ENCODE data around the gene RERE.

Gene RERE

DNA sequence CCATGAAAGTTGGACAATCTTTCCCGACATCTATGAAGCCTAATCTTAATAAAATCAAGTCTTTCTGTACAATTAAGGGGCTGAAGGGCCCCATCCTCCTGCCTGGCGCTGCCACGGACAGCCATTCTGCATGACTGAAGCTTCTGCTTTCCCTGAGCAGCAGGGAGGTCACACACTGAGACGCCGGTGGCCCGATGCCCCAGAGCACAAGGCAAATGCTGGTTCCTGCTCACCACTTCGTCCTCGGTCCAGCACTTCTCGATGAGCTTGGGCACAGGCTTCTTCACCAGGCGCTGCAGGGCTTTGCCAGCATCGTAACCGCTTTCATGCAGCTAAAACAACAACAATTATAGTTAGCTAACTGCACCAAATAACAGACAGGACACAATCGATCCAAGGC, 351.7 kb downstream of the RERE start:
- DNase-seq (no peak), ATAC-seq (ENCODE audit: insufficient read depth, low read depth) (no peak)
- H3K36me3 ChIP-seq (ENCODE audit: insufficient read depth, low read length): peaks cover 2% of the 10 kb centered on the region; the same call in 1 of the 2 replicates
- no peak overlapping the region for H3K9ac ChIP-seq (ENCODE audit: low read depth, low read length)
- 0 out of 2 replicates have a peak, but pooled peaks cover 3% of the 10 kb centered on the region for H4K20me1 ChIP-seq (ENCODE audit: insufficient read depth, low read length)
- H3K9me3 ChIP-seq (ENCODE audit: insufficient read depth, low read length, severe bottlenecking): no peaks in the 10 kb centered on the region
- TF ChIP-seq EZH2 (IDR thresholded peaks at IDR 0.05; ENCODE audit: borderline replicate concordance, low read depth, low read length, severe bottlenecking) (no peak), CTCF (IDR thresholded peaks at IDR 0.05; ENCODE audit: borderline replicate concordance, extremely low read depth, low read length, poor library complexity, severe bottlenecking) (no peak)
- no peak overlapping the region for H2AFZ ChIP-seq (ENCODE audit: low read depth, low read length)
- H3K27me3 ChIP-seq (ENCODE audit: insufficient read depth, low read length, poor library complexity): no peaks in the 10 kb centered on the region
- H3K4me3 ChIP-seq (ENCODE audit: low read depth in 1 of 2, low read length in 2 of 2): no peak overlapping the region
- no peak overlapping the region for H3K27ac ChIP-seq (ENCODE audit: low read length)
- no peak overlapping the region for H3K4me2 ChIP-seq (ENCODE audit: insufficient read depth, low read length)
- no peaks in the 10 kb centered on the region for H3K4me1 ChIP-seq (ENCODE audit: insufficient read depth, low read length)
- no peaks in the 10 kb centered on the region for H3K79me2 ChIP-seq (ENCODE audit: insufficient read depth, low read length)

DNA sequence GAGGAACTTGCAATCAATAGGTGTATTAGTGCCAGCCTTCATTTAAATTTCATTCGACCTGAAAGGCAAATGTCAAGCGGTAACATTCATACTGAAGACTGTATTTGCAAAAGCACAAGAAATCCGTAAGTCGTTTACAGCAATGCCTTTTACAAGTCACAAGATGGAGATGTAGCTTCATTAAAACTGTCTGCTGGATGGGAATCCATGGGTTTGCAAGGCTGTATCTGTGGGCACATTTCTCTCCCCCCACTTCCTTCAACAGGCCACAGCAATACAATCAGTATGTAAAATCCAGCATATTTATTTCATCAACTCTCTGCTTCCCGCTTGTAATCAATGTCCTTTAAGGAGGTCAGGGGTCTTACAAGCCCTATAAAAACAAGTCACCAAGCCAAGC, 352.4 kb downstream of the RERE start:
- H4K20me1 ChIP-seq (ENCODE audit: insufficient read depth, low read length): 0 out of 2 replicates have a peak, but pooled peaks cover 3% of the 10 kb centered on the region

GRCh38 chr1:8464377-8464776, 353.1 kb downstream of the RERE start:
- ATAC-seq (ENCODE audit: insufficient read depth, low read depth): no peak
- H3K4me1 ChIP-seq (ENCODE audit: insufficient read depth, low read length): no peaks in the 10 kb centered on the region
- H3K9ac ChIP-seq (ENCODE audit: low read depth, low read length): no peak overlapping the region

More for the DNA sequence above, 352.4 kb downstream of the RERE start:
- Histone ChIP-seq H3K9me3 (ENCODE audit: insufficient read depth, low read length, severe bottlenecking) (no peaks in the 10 kb centered on the region), H3K4me2 (ENCODE audit: insufficient read depth, low read length) (no peak overlapping the region), H3K4me3 (ENCODE audit: low read depth in 1 of 2, low read length in 2 of 2) (no peak overlapping the region), H3K36me3 (ENCODE audit: insufficient read depth, low read length) (peaks cover 2% of the 10 kb centered on the region; the same call in 1 of the 2 replicates), H3K27ac (ENCODE audit: low read length) (no peak overlapping the region), H3K27me3 (ENCODE audit: insufficient read depth, low read length, poor library complexity) (no peaks in the 10 kb centered on the region), H3K4me1 (ENCODE audit: insufficient read depth, low read length) (no peaks in the 10 kb centered on the region), H3K9ac (ENCODE audit: low read depth, low read length) (no peak overlapping the region), H3K79me2 (ENCODE audit: insufficient read depth, low read length) (no peaks in the 10 kb centered on the region), H2AFZ (ENCODE audit: low read depth, low read length) (no peak overlapping the region)
- DNase-seq (no peak), ATAC-seq (ENCODE audit: insufficient read depth, low read depth) (no peak)
- no peak for TF ChIP-seq EZH2 (IDR thresholded peaks at IDR 0.05; ENCODE audit: borderline replicate concordance, low read depth, low read length, severe bottlenecking)
- peak; percentile 23 for TF ChIP-seq CTCF (IDR thresholded peaks at IDR 0.05; ENCODE audit: borderline replicate concordance, extremely low read depth, low read length, poor library complexity, severe bottlenecking)

More at GRCh38 chr1:8464377-8464776, 353.1 kb downstream of the RERE start:
- no peak overlapping the region for H3K27ac ChIP-seq (ENCODE audit: low read length)
- TF ChIP-seq EZH2 (IDR thresholded peaks at IDR 0.05; ENCODE audit: borderline replicate concordance, low read depth, low read length, severe bottlenecking): no peak
- TF ChIP-seq CTCF (IDR thresholded peaks at IDR 0.05; ENCODE audit: borderline replicate concordance, extremely low read depth, low read length, poor library complexity, severe bottlenecking): no peak
- H4K20me1 ChIP-seq (ENCODE audit: insufficient read depth, low read length): no peaks in the 10 kb centered on the region
- no peaks in the 10 kb centered on the region for H3K9me3 ChIP-seq (ENCODE audit: insufficient read depth, low read length, severe bottlenecking)
- H3K4me3 ChIP-seq (ENCODE audit: low read depth in 1 of 2, low read length in 2 of 2): no peak overlapping the region
- peaks cover 2% of the 10 kb centered on the region; the same call in 1 of the 2 replicates for H3K36me3 ChIP-seq (ENCODE audit: insufficient read depth, low read length)
- H3K4me2 ChIP-seq (ENCODE audit: insufficient read depth, low read length): no peak overlapping the region
- DNase-seq: no peak
- H2AFZ ChIP-seq (ENCODE audit: low read depth, low read length): no peak overlapping the region
- no peaks in the 10 kb centered on the region for H3K27me3 ChIP-seq (ENCODE audit: insufficient read depth, low read length, poor library complexity)
- H3K79me2 ChIP-seq (ENCODE audit: insufficient read depth, low read length): no peaks in the 10 kb centered on the region
